ENCODE results near the gene ZNF670. TPM values are rescaled to one million over a fixed set of nuclear protein-coding genes. Genes with fewer than 3 reads are reported as not detected.
"Not testable (repeated sequence)": the region's sequence is repeated elsewhere in the genome, so short reads cannot be mapped to it uniquely, and the experiment has no call there.

Gene ZNF670
- total RNA-seq, 1 donor from 2014 or later: 7.5 TPM

DNA sequence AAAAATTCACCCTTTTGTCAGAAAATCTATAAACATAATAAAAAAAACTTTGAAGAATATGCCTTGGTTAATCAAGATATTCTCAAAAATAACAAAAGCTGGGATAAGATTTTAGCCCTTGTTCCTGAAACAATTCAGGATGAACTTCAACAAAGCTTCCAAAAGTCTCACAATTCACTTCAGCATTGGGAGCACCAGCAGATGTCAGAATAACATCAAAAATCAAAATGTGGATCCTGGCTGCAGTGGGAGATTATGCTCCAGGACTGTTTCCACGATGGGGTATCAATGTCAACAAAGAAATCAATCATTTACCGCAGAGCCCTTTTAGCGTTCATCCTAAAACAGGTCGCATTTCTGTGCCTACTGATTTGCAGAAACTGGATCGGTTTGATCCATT lies 35.2 kb downstream of the ZNF670 start:
- DNase-seq (ENCODE audit: low read depth in 2 of 2): no peak

DNA sequence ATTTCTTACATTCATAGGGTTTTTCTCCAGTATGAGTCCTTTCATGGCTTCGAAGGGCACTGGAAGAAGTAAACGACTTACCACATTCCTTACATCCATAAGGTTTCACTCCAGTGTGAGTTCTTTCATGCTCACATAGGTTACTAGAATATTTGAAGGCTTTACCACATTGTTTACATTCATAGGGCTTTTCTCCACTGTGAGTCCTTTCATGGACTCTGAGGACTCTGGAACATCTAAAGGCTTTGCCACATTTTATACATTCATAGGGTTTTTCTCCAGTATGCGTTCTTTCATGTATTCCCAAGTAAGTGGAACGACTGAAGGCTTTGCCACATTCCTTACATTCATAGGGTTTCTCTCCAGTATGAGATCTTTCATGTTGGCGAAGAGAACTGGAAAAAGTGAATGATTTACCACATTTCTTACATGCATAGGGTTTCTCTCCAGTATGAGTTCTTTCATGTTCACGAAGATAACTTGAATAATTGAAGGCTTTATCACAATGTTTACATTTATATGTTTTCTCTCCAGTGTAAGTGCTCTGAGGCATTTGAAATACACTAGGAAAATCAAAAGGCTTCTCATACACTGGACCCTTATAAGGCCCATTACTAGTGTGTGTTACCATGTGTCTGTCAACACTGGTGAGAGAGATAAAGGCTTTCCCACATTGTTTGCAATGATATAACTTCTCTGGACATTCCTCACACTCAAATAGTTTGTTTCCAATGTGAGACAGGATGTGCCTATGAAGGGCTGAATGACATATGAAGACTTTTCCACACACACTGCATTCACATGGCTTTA lies 40.9 kb downstream of the ZNF670 start:
- no peak for DNase-seq (ENCODE audit: low read depth in 2 of 2)

DNA sequence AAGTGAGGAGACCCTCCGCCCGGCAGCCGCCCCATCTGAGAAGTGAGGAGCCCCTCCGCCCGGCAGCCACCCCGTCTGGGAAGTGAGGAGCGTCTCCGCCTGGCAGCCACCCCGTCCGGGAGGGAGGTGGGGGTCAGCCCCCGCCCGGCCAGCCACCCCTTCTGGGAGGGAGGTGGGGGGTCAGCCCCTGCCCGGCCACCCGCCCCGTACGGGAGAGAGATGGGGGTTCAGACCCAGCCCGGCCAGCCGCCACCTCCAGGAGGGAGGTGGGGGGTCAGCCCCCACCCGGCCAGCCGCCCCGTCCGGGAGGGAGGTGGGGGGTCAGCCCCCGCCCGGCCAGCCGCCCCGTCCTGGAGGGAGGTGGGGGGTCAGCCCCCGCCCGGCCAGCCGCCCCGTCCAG lies 46.3 kb downstream of the ZNF670 start:
- DNase-seq (ENCODE audit: low read depth in 2 of 2): not testable (repeated sequence)

Other genes starting within 250 kb of the ZNF670 start
- gene AHCTF1, start 146.9 kb downstream of the ZNF670 start, total RNA-seq: 18.3 and 19.8 TPM in 2 replicates
- 0.99 and 1.7 TPM in 2 replicates for gene ZNF695, start 70.8 kb downstream of the ZNF670 start, total RNA-seq
- 8.1 and 14.5 TPM in 2 replicates for gene ZNF669, start 25.5 kb upstream of the ZNF670 start, total RNA-seq
- gene ZNF124, start 93.2 kb upstream of the ZNF670 start, total RNA-seq: 48.4 and 59.3 TPM in 2 replicates
- not detected in 2 replicates for gene VN1R5, start 177.3 kb upstream of the ZNF670 start, total RNA-seq

Measured in lung microvascular endothelial cell (primary cell).